ENCODE results near the gene GOLGA1.

GOLGA1 gene

GRCh38 chr9:124873664-124874063, 67.2 kb downstream of the GOLGA1 start:
- H3K4me3 ChIP-seq (ENCODE audit: control insufficient read depth, low read depth, low read length): no peak overlapping the region
- DNase-seq (ENCODE audit: low read depth): no peak
- TF ChIP-seq, protein P1, sequence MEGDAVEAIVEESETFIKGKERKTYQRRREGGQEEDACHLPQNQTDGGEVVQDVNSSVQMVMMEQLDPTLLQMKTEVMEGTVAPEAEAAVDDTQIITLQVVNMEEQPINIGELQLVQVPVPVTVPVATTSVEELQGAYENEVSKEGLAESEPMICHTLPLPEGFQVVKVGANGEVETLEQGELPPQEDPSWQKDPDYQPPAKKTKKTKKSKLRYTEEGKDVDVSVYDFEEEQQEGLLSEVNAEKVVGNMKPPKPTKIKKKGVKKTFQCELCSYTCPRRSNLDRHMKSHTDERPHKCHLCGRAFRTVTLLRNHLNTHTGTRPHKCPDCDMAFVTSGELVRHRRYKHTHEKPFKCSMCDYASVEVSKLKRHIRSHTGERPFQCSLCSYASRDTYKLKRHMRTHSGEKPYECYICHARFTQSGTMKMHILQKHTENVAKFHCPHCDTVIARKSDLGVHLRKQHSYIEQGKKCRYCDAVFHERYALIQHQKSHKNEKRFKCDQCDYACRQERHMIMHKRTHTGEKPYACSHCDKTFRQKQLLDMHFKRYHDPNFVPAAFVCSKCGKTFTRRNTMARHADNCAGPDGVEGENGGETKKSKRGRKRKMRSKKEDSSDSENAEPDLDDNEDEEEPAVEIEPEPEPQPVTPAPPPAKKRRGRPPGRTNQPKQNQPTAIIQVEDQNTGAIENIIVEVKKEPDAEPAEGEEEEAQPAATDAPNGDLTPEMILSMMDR (IDR thresholded peaks at IDR 0.05; ENCODE audit: control insufficient read depth, insufficient read depth, low read depth, low read length, missing control alignments): no peak

DNA sequence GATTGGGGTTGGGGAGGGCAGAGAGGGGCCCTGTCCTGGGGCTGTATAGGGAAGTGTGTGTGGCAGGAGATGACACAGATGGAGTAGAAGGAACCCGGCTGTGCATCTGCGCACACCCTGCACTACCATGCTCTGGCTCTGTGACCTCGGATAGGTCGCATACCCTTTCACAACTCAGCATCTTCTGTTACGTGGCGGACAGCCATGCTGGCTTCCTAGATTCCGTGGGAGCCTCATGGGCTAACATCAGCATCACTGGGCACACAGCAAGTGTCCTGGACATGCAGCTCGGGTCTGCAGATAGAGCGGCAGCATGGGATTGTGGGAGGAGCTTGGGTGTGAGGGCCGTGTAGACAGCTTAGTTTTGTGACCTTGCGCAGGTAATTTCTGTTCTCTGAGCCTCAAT, 69.7 kb downstream of the GOLGA1 start:
- H3K4me3 ChIP-seq (ENCODE audit: control insufficient read depth, low read depth, low read length): peak overlapping the region; percentile 99; the same call in 1 of the 2 replicates
- TF ChIP-seq, protein P1 (IDR thresholded peaks at IDR 0.05; ENCODE audit: control insufficient read depth, insufficient read depth, low read depth, low read length, missing control alignments): no peak
- no peak for DNase-seq (ENCODE audit: low read depth)

DNA sequence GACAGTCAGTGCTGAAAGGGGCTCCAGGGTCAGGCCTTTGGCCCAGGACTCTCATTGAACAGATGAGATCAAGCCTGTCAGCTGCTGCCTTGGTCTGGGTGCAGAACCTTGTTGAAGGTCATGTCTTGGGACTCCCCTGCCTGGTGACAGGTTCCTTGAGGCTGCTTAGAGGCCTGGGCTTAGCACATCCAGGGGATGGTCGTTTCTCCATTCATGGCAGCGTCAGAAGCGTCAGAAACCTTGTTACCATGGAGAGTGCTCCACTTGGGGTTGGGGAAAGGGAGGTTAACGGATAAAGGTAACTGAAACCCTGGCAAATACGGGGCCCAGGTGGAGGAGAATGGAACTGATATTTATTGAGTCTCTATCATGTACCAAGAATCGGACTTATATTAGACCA, 70.2 kb downstream of the GOLGA1 start:
- TF ChIP-seq, protein P1 (IDR thresholded peaks at IDR 0.05; ENCODE audit: control insufficient read depth, insufficient read depth, low read depth, low read length, missing control alignments): no peak
- DNase-seq (ENCODE audit: low read depth): no peak
- H3K4me3 ChIP-seq (ENCODE audit: control insufficient read depth, low read depth, low read length): peak overlapping the region; percentile 99

- DNase-seq (ENCODE audit: low read depth): no peak
- peak overlapping the region; percentile 99 for H3K4me3 ChIP-seq (ENCODE audit: control insufficient read depth, low read depth, low read length)
- TF ChIP-seq, protein P1 (IDR thresholded peaks at IDR 0.05; ENCODE audit: control insufficient read depth, insufficient read depth, low read depth, low read length, missing control alignments): no peak
Measured at GRCh38 chr9:124869986-124870560, 70.8 kb downstream of the GOLGA1 start.

DNA sequence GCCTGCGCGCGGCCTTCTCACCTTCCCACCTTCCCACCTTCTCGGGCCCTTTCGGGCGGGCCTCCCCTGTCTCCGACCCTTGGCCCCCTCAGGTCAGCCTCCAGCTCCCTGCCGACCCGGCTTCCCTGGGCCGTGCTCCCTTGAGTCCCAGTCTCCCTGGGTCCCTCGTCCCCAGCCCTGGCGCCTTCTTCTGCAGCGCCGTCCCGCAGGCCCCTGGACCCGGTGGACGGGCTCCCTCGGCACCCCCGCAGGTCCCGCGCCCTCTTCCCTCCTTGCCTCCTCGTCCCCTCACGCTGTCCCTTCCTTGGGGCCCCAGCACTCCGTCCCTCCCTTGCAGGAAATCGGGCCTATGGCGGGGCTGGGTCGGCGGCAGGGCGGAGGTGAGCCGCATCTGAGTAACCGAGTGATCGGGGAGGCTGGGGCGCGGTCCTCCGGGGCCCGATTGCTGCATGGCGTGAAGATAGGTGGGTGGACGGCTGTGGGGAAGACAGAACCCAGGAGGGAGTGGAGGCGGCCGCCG, 71.4 kb downstream of the GOLGA1 start:
- TF ChIP-seq, protein P1 (IDR thresholded peaks at IDR 0.05; ENCODE audit: control insufficient read depth, insufficient read depth, low read depth, low read length, missing control alignments): no peak
- peak overlapping the region; percentile 99 for H3K4me3 ChIP-seq (ENCODE audit: control insufficient read depth, low read depth, low read length)
- DNase-seq (ENCODE audit: low read depth): no peak

DNA sequence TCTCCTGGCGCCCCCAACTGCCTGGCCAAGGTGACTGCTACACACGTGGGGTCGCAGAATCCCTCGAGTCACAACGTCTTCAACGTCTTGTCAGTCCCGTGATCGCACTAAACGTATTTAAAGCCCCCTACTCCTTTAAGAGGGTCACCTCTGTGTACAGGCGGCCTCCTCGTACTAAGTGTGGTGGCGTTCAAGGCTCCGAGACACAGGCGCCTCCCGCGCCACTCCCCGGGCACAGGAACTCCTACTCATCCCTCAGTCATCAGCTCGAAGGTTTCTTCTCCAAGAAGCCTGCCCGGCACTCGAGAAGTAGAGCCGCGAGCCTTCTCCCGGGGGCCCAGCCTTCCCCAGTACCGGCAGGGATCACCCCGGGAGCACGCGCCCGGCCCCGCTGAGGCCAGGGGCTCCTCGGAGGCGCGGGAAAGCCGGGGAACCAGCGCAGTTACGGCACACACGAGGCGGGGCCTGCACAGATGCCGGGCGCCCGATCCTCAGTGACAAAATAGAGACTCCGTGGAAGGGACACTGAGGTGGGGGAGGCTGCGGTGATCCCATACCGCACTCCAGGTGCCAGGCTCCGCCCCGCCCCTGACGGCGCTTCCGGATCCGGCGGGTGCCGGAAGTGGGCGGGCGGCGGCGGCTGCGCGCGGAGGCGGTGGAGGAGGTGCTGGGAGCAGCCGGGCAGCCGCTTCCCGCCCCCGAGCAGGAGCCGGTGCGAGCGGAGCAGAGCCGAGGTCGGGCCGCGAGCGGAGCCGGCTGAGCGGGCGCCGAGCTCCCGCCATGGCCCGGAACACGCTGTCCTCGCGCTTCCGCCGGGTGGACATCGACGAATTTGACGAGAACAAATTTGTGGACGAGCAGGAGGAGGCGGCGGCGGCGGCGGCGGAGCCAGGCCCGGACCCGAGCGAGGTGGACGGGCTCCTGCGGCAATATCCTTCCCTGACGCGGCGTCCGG, 72.1 kb downstream of the GOLGA1 start:
- TF ChIP-seq, protein P1 (IDR thresholded peaks at IDR 0.05; ENCODE audit: control insufficient read depth, insufficient read depth, low read depth, low read length, missing control alignments): peak; percentile 26
- peak overlapping the region; percentile 99 for H3K4me3 ChIP-seq (ENCODE audit: control insufficient read depth, low read depth, low read length)
- no peak for DNase-seq (ENCODE audit: low read depth)
